ENCODE measurements around the gene POLQ.

GRCh38 chr3:121592856-121593702 is 47.3 kb upstream of the POLQ start, which contains the start of gene FBXO40:
- TF ChIP-seq CTCF (IDR thresholded peaks at IDR 0.05) (no peak), POLR2A (IDR thresholded peaks at IDR 0.05) (no peak)
